ENCODE results near the gene GALNT1. TPM values are rescaled to one million over a fixed set of nuclear protein-coding genes. Genes with fewer than 3 reads are reported as not detected.

GALNT1 gene
- total RNA-seq, 1 donor from 2014 or later = 65.3 TPM

DNA sequence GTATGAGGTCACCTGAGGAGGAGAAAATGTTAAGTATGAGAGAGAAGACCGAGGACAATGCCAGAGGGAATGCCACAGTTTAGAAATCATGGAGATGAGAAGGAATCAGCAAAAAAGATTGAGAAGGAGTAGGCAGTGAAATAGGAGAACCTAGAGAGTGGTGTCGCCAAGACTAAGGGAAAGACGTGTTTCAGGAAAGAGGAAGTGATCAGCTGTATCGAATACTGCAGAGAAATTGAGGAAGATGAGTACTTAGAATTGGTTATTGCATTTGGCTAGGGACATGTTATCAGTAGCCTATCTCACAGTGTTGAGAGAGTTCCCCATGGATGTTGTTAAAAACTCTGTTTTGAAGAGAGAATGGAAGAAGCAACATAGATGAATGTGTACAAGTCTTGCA, 112.3 kb downstream of the GALNT1 start:
- Mint-ChIP-seq H3K9me3 (ENCODE audit: unreplicated experiment) (no peaks in the 10 kb centered on the region), H3K27ac (ENCODE audit: unreplicated experiment) (no peak overlapping the region), H3K36me3 (ENCODE audit: unreplicated experiment) (no peaks in the 10 kb centered on the region), H3K27me3 (ENCODE audit: unreplicated experiment) (no peaks in the 10 kb centered on the region), H3K4me3 (ENCODE audit: unreplicated experiment) (no peak overlapping the region), H3K4me1 (ENCODE audit: low read depth, unreplicated experiment) (no peaks in the 10 kb centered on the region)
- TF ChIP-seq, protein P1, sequence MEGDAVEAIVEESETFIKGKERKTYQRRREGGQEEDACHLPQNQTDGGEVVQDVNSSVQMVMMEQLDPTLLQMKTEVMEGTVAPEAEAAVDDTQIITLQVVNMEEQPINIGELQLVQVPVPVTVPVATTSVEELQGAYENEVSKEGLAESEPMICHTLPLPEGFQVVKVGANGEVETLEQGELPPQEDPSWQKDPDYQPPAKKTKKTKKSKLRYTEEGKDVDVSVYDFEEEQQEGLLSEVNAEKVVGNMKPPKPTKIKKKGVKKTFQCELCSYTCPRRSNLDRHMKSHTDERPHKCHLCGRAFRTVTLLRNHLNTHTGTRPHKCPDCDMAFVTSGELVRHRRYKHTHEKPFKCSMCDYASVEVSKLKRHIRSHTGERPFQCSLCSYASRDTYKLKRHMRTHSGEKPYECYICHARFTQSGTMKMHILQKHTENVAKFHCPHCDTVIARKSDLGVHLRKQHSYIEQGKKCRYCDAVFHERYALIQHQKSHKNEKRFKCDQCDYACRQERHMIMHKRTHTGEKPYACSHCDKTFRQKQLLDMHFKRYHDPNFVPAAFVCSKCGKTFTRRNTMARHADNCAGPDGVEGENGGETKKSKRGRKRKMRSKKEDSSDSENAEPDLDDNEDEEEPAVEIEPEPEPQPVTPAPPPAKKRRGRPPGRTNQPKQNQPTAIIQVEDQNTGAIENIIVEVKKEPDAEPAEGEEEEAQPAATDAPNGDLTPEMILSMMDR (IDR thresholded peaks at IDR 0.05; ENCODE audit: partially characterized antibody, unreplicated experiment) = no peak
- DNase-seq = no peak

DNA sequence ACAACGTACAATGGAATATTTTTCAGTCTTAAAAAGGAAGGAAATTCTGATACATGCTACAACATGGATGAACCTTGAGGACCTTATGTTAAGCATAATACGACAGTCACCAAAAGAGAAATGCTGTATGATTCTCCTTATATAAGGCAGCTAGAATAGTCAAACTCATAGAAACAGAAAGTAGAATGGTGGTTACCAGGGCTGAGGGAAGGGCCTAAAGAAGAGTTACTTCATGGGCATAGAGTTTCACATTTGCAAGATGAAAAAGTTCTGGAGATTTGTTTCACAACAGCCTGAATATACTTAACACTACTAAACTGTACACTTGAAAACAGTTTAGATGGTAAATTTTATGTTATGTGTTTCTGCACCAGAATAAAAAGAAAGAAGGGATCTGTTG, 113.3 kb downstream of the GALNT1 start:
- Mint-ChIP-seq H3K9me3 (ENCODE audit: unreplicated experiment) (no peaks in the 10 kb centered on the region), H3K36me3 (ENCODE audit: unreplicated experiment) (no peaks in the 10 kb centered on the region), H3K4me1 (ENCODE audit: low read depth, unreplicated experiment) (no peaks in the 10 kb centered on the region), H3K27me3 (ENCODE audit: unreplicated experiment) (no peaks in the 10 kb centered on the region), H3K4me3 (ENCODE audit: unreplicated experiment) (no peak overlapping the region), H3K27ac (ENCODE audit: unreplicated experiment) (no peak overlapping the region)
- no peak for DNase-seq
- TF ChIP-seq, protein P1 (IDR thresholded peaks at IDR 0.05; ENCODE audit: partially characterized antibody, unreplicated experiment) = no peak

DNA sequence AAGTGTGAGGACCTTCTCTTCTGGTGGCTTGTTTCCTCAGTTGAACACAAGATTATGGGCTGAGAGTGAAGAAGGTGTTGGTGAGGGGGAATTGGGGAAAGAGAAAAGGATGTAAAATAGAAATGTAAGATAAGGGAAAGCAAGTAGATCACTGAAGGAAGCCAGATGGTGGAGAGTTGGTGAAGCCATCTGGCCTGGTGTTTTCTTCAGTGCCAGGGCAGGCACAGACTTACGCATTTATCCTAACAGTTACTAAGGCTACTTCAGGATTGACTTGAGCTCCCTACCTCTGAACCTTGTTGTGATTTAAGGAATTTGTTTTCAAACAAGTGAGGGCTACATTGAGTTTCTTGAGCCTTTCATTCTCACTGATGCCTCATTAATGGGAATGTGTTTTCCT, 113.8 kb downstream of the GALNT1 start:
- H3K27ac Mint-ChIP-seq (ENCODE audit: unreplicated experiment) = no peak overlapping the region
- no peak overlapping the region for H3K4me3 Mint-ChIP-seq (ENCODE audit: unreplicated experiment)
- H3K36me3 Mint-ChIP-seq (ENCODE audit: unreplicated experiment) = no peaks in the 10 kb centered on the region
- H3K4me1 Mint-ChIP-seq (ENCODE audit: low read depth, unreplicated experiment) = no peaks in the 10 kb centered on the region
- H3K27me3 Mint-ChIP-seq (ENCODE audit: unreplicated experiment) = no peaks in the 10 kb centered on the region
- TF ChIP-seq, protein P1 (IDR thresholded peaks at IDR 0.05; ENCODE audit: partially characterized antibody, unreplicated experiment) = no peak
- no peak for DNase-seq
- H3K9me3 Mint-ChIP-seq (ENCODE audit: unreplicated experiment) = no peaks in the 10 kb centered on the region

GRCh38 chr18:35695803-35696202, 114.3 kb downstream of the GALNT1 start:
- no peaks in the 10 kb centered on the region for H3K9me3 Mint-ChIP-seq (ENCODE audit: unreplicated experiment)
- TF ChIP-seq, protein P1 (IDR thresholded peaks at IDR 0.05; ENCODE audit: partially characterized antibody, unreplicated experiment) = no peak

DNA sequence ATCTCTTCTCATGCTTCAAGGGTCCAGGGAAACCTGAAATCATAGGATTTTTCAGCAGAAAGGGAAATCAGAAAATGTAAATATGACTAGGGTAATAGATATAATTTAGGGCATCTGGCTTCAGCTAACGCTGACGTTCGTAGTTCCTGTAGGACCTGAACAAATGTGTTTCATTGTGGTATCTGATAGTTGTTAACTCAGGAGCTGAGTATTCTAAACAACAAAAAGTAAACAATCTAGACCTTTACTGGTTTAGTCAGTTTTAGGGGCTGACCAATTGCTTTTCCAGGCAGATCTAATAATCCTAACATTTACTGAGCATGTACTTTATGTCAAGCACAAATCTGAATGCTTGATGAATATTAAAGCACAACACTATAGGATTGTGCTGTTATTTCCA, 114.8 kb downstream of the GALNT1 start:
- no peak for DNase-seq
- TF ChIP-seq, protein P1 (IDR thresholded peaks at IDR 0.05; ENCODE audit: partially characterized antibody, unreplicated experiment) = no peak
- H3K4me1 Mint-ChIP-seq (ENCODE audit: low read depth, unreplicated experiment) = no peaks in the 10 kb centered on the region
- no peaks in the 10 kb centered on the region for H3K36me3 Mint-ChIP-seq (ENCODE audit: unreplicated experiment)
- H3K27me3 Mint-ChIP-seq (ENCODE audit: unreplicated experiment) = no peaks in the 10 kb centered on the region
- H3K9me3 Mint-ChIP-seq (ENCODE audit: unreplicated experiment) = no peaks in the 10 kb centered on the region
- H3K27ac Mint-ChIP-seq (ENCODE audit: unreplicated experiment) = no peak overlapping the region
- no peak overlapping the region for H3K4me3 Mint-ChIP-seq (ENCODE audit: unreplicated experiment)

More at GRCh38 chr18:35695803-35696202, 114.3 kb downstream of the GALNT1 start:
- H3K4me3 Mint-ChIP-seq (ENCODE audit: unreplicated experiment) = no peak overlapping the region
- no peaks in the 10 kb centered on the region for H3K4me1 Mint-ChIP-seq (ENCODE audit: low read depth, unreplicated experiment)
- H3K27ac Mint-ChIP-seq (ENCODE audit: unreplicated experiment) = no peak overlapping the region
- H3K36me3 Mint-ChIP-seq (ENCODE audit: unreplicated experiment) = no peaks in the 10 kb centered on the region
- H3K27me3 Mint-ChIP-seq (ENCODE audit: unreplicated experiment) = no peaks in the 10 kb centered on the region
- DNase-seq = no peak

All from glutamatergic neuron (in vitro differentiated cells).